Fibroblast of skin of right biceps (primary cell): Measurements from ENCODE around the gene ST6GALNAC6.

Experiments used
- DNase-seq: peaks from one replicate; pipeline ENCODE4 v3.0.0-alpha.2; 2013

ST6GALNAC6 gene

DNA sequence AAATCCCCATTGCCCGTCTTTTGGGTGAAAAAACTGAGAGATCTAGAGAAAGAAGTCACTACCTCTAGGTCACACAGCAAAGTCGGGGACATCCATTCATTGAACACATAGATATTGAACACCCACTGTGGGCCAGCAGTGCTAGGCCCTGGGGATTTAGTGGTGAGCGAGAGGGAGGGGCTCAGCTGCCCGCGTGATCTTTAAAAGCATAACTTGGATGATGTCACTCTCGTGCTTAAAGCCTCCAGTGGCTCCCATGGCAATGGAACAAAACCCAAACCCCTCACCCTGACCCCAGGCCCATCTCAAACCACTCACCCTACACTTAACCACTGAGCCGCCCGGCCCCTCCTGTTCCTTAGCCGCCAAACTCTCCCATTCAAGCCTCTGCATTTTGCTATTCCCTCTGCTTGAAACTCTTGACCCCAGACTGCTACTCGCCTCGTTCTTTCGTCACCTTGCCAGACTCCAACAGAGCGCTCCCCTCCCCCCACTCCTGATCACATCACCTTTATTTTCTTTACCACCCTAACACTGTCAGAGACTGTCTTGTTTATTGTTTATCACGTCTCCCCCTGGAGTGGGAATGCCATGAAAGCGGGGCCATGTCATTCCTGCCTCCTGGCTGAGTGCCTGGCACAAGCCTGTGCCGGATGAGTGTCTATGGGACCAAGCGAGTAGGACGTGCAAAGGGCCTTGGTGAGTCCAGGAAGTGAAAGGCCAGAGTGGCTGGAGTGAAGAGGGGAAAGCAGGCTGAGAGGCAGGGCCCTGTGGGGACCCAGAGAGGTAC, 31.9 kb upstream of the ST6GALNAC6 start:
- peak; percentile 69 for DNase-seq

DNA sequence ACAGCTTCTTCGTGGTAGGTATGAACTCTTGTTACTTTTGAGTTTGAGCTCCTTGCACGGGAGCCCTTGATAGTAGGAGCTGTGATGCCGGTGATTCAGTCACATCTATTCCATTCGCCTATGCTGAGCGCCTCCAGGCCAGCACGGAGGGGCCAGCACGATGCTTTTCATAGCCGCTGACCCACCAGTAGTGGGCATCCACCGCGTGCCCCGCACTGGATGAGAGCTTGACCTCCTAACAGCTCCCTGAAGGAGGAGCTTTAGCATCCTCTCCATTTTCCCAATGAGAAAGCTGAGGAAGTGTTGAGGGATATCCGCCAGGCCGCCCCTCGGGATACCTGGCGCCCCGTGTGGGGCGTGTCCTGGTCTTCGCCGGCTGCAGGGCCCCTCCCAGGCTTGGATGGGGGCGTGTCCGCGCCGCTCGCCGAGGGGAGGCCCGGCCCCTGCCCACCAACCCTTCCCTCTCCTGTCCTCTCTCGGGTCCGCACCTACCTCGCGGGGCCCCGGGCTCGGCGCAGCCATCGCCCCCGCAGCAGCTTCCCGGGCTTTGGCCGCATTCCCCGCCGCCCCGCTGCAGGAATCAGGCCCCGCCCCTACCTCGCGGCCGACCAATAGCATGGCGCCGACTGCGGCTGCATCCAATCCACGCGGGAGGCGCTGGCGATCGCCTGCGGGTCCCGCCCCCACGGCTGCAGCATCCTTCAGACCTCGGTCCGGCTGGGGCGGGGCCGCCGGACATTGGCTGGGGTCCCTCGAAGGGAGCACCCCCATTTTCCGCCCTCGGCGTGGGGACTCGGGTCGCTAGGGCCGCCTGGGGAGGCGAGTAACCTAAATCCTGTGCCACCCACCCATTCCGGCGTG, 31.1 kb upstream of the ST6GALNAC6 start, which contains the start of gene PIP5KL1:
Gene PIP5KL1, minus strand, starts transcription at position 547 of the 861 bp plus-strand sequence. Its CDS starts 25 bp downstream, at position 522.
- peak; percentile 77 for DNase-seq

DNA sequence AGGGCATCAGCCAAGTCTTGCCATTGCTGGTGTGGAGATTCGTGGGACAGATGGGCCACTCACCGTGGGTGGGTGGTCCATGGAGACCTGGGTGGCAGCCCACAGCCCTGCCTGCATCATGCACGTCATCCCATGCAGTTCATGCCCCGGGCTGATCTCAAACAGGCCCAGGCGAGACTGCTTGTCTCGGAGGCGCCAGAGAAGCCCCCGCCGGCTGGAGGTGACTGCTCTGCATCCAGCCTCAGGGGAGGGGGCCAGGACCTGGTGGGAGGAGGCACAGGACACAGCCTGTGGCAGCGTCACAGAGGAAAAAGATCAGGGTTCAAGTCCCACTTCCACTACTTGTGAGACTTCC, 30.2 kb upstream of the ST6GALNAC6 start:
- no peak for DNase-seq

DNA sequence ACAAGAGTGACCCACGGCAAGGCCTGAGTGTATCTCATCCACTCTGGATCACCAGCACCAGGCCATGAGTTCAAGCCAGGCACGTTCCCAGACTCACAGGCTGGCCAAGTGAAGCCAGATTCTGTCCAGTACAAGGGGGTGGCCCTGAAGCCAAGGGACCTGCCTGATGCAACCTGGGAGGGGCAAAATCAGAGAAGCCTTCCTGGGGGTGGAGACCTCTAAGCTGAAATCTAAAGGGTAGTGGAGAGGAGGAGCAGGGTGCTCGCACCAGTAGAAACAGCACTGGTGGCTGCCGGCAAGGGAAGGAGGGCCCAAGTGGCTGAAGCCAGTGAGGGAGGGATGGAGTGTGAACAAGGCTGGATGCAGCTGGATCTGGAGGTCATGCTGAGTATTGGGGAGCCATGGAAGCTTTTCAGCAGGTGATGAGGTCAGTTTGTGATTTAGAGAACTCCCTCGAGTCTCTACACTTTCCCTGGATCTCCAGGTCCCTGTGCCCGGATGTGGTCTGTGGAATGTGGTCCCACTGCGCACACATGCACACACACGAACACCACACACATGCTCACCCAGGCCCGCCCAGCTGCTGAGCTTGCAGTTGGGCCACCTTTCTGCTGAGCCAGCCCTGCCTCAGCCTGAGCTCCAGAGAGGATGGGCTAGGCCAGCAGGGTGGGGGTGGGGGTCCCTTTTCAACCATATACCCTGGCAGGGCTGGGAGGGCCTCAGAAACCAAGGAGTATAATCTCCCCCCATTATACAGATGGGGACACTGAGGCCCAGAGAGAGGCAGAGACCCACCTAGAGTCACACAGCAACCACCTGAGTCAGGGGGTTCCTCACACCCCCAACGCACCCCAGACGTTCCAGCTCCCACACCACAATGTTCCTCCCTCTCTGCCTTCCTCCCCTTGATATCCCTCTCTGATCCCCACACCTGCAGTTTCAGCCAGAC, 29.5 kb upstream of the ST6GALNAC6 start:
- DNase-seq = no peak

DNA sequence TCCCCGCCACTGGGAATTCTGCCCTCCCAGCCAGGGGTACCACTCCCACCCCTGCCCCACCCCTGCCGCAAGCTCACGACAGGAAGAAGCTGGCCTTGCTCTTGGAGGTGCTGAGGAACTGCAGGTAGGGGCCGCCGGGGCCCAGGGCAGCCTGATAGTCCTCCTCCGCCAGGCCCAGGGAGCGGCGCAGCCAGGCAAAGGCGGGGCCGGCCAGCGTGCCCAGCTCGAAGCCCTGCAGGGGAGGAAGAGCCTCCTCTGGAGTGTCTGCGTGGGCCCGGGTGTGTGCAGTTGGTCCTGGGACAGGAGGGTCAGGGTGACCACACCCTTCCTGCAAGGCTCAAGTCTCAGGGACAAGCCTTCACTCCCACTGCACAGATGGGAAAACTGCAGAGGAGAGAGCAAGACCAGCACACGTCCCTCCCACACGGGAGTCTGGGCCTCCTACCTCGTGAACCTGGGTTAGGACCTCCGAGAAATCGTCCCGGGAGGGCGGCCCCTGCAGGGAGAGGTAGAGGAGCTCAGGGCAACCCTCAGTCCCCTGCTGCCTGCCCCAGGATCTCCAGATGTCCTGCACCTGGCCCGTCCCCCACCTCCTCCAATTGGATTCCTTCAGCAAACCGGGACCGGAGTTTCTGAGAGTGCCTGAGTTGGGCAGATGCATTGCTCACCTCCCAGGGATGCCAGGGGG, 28.7 kb upstream of the ST6GALNAC6 start:
- no peak for DNase-seq

DNA sequence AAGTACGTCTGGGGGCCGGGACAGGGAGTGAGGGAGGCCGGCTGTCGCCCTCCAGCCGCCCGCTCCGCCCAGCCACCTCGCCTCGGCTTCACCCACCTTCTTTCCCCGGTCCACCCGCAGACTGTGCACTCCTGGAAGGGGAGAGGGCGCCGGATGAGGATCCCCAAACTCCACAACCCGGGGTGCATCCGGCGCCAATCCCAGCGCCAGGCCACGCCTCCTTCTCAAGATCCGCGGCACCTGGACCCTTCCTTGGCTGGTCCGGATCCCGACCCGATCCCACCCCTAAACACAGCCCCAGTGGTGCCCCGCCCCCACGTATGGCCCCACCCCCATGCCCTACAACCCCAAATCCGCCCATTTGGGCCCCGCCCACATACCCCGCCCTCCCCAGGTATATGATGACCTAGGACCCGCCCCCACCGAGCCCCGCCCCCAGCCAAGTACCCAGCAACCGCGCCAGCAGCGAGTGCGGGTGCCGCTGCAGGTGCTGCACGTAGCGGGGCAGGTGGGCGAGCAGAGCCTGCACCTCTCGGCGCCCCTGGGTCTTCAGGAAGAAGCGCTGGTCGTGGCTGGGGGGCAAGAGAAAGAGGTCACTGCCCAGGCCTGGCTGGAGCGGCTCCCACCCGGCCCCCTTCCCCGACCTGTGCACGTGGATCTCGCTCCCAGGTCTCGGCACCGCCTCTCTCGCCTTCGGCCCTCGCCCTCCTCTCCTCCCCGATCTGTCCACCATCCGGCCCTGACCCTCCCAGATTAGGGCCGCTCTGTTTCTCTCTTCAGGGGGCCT, 28.0 kb upstream of the ST6GALNAC6 start:
- no peak for DNase-seq

DNA sequence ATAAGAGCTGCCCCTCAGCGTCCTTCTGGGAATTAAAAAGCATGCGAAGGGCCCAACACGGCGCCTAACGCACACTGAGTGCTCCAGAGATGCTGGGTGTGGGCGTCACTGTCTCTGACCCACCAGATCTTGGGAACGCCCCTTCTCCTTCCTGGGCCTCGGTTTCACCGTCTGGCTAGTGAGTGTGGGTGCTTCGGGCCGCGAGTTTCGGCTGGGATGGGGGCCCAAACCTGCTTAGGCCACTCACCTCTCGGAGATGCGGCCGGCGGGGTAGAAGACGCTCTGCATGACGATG, 27.4 kb upstream of the ST6GALNAC6 start:
- DNase-seq = no peak

DNA sequence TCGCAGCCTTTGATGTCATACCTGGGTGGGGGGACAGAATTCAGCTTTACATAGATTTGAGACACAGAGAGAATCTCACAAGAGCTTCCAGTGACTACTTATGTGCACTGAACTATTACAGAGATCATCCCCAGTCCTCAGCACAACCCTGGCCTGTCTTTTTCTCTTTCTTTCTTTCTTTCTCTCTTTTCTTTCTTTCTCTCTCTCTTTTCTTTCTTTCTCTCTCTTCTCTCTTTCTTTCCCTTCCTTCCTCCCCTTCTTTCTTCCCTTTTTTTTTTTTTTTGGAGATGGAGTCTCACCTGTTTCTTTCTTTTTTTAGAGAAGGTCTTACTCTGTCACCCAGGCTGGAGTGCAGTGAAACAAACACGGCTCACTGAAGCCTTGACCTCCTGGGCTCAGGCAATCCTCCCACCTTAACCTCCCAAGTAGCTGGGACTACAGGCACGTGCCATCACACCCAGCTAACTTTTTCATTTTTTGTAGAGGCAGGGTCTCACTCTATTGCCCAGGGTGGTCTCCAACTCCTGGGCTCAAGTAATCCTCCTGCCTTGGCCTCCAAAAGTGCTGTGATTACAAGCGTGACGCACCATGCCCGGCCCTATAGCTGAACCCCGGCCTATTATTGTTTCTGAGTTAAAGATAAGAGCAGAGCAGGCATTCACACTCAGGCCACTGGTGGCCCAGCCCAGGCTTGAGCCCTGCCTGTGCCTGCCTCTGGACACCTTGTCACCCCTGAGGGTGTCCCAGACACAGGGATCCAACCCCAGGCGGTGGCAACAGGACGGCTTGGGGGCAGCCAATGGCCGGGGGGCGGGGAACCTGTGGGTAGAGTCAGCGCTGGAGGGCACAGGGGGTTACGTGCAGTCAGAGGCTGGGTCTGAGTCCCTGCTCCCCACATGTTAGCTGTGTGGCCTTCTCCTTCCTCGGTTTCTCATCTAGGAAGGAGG, 26.8 kb upstream of the ST6GALNAC6 start:
- DNase-seq = no peak

DNA sequence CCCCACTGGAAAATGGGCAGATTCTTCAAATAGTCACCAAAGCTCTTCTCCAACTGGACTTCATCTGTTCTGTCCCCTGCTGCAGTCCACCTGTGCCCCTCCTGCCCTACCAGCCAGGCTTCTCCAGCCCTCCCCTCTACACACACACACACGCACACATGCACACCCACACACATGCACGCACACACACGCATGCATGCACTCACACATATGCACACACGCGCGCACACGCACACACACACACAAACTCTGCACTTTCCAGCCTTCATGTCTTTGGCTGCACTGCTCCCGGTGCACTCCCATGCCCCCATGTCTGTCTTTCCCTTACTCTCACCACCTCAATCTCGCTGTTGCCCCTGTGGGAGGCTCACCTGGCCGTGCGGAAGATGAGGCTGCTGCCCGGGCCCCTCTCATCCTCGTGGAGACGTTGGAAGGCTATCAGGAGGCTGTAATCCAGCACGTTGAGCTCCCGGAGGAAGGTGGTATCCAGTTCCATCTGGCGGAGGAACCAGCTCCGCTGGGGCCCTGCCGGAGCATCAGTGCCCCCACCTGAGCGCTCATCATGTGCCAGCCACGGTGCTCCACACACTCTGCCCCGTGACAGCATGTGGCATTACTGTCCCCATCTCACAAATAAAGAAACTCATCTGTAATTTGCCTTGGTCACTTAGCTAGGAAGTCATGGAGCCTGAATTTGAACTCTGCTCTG, 25.5 kb upstream of the ST6GALNAC6 start:
- no peak for DNase-seq

DNA sequence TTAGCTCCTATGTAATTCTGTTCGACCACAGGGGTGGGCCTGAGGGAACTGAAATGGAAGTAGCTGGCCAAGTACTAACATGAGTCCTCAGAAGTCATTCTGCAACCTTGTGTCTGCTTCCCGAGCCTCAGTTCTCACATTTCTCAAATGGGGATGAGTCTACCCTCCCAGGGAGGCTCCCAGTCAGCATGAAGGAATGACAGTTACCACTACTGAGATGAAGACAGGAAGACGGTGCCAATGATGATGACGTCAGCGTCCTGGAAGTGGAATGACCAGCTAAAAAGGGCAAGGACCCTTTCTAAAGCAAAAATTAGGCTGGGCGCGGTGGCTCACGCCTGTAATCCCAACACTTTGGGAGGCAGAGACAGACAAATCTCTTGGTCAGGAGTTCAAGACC, 24.4 kb upstream of the ST6GALNAC6 start:
- peak; percentile 97 for DNase-seq

DNA sequence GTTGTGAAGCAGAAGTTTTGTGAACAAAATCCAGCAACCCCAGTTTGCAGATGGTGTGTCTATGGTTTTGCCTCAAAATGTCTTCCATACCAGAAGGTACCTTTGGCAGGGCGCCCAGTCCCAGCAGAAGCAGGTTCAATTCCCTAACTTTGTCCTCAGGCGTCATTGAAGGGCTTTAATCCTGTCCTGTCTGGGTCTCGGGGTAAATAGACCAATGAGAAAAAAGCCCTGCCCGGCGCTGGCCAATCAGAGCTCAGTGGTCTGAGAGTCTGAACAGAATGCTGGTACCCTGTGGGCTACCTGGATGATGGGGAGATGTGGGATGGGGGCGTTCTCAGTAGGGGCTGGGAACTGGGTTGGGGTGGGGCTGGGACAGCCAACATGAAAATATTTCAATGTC, 23.6 kb upstream of the ST6GALNAC6 start:
- no peak for DNase-seq

DNA sequence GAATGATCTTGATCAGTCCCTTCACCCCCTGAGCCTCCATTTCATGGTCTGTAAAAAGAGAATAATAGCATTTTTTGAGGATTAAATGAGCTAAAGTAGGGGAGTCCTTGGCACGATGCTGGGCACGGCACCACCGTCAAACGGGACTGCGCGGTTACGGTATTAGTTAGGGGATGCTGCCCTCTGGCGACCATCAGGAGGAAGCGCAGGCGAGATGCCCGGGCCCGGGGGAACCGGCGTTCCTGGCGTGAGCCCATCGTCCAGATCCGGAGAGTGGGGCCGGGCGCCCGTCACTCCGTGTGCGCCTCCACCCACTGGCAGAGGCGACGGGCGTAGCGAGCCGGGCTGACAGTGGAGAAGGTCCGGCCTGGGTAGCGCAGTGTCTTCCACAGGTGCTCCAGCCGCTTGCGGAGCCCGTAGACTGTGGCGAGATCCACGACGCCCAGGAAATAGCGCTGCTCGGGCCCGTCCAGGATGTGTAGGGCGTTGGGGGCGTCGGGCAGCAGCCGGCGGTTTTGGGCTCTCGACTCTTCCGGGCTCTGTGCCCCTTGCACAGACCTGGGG, 22.2 kb upstream of the ST6GALNAC6 start:
- DNase-seq = peak; percentile 54

DNA sequence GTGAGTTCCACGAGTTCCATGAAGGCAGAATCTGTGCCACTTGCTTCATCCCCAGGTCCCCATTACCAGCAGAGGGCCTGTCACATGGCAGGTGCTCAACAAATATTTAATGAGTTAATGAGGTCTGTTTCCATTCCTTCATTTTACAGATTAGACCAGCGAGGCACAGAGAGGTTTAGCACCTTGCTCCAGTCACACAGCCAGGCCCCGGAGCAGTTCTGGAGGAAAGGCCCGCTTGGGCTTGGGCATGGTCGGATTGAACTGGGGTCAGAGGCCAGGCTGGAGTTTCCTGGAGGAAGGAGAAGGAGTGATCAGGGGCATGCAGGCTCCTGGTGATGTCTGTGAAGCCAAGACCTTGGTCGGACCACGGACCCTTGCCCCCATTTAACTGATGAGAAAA, 21.4 kb upstream of the ST6GALNAC6 start:
- no peak for DNase-seq

DNA sequence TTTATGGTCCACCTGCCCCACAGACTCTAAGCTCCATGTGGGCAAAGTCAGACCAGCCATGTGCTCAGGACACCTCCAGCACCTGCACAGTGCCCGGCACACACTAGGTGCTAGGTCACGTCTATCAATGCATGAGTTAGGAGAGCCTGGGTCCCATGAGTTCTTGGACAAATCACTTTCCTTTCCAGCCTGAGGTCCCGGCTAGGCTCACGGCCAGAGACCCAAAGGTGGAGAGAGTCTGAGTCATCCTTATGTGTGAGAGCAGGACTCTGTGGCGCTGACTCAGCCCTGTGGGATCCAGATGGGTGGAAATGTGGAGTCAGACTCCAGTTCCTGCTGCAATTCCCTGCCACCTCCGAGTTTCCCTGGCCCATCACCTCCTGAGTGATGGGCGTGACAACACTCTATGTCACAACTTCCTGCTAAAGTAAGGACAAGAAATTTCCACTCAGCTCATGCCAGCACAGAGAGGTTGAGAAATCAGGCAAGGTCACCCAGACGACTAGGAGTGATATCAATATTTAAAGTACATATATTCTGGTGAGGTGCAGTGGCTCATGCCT, 19.9 kb upstream of the ST6GALNAC6 start:
- DNase-seq = peak; percentile 99

DNA sequence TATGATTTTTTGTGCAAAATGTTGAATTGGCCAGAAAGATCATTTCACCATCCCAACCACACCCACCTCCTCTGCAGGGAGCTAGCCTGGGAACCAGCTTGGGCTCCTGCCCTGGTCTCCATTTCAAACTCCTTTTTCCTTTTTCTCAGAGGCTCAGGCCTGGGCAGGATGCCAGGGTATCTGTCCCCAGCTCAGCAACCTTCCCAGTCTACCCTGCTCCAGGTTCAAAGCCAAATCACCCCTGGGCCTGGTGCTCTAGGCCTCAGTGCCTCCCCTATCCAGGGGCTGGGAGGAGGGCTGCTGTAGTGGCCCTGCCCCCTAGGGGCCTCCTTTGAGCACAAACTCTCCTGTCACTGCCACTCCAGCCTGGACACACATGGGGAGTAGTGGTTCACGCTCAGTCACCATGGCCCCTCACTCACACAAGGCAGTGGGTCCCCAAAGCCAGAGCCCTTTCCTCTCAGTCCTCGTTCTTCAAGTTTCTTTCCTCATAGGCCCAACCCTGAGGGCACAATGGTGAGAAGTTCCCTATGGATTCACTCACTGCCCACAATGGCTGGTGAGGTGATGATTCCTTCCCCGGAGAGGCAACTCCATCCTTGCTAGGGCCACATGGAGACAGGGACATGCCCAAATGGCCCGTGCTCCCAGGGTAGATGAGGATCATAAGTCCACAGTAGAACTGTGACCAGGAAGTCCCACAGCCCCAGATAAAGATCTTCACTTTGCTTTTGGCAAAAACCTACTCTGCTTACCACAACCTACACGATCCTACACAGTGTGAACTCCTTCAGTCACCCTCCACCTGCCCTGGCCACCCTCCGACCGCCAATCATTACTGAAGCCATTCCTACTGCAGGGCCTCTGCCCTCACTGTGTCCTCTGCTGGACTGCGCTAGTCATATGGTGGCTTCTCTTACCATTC, 19.0 kb upstream of the ST6GALNAC6 start:
- peak; percentile 40 for DNase-seq

DNA sequence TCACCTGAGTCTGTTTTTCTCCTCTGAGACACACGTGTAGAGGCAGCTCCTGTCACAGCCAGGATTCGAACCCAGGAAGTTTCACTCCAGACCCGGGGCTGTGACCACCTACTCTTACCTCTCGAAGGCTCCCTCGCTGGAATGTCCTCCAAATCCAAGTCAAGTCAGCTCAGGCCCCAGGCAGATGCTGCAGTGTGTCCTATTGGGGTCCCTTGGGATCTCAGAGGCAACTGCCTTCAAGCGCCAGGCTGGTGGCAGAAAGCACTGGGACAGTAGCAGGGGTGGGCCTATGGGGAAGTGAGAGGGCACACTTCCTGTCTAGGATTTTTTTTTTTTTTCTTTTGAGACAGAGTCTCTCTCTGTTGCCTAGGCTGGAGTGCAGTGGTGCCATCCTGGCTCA, 18.2 kb upstream of the ST6GALNAC6 start:
- no peak for DNase-seq

DNA sequence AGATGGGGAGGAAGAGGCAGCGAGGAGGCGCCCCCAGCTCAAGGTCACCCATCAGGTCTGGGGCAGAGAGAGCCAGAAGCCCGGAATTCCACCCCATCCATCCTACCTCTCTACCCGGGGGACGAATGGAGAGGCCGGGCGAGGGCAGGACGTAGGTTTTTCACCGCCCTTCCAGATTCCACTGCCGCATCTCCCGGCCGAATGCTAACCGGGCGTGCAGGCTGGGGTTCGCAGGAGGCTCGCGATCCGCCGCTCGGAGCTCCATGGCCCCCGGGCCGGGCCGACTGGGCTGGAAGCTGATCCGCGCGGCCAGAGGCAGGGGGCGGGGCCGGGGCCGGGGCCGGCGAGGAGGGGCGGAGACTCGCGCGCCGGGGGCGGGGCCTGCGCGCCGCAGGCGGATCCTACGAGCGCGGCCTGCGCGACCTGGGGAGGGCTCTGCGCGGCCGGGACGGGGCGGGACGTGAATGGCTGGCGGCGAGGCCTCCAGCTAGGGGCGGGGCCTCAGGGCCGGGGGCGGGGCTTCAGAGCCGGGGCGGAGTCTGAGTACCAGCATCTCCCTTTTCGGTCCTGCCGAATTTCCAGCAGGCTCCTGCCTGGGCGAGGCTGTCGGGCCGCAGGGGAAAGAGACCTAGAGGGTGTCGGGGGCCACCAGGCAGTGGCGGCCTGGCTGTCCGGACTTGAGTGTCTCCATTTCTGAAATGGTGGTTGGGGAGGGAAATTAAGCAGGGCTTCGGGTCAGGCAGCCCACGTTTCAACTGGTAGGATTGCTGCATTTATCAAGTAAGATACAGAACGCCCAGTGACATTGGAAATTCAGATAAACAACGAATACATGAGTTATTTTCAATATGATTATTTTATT, 17.5 kb upstream of the ST6GALNAC6 start, which contains the start of gene ST6GALNAC4:
Gene ST6GALNAC4, minus strand, starts transcription at position 322 of the 862 bp plus-strand sequence. CDS start 622 bp downstream, outside the sequence.
- peak; percentile 90 for DNase-seq
